GM12878 (cell line): Measurements from ENCODE around the gene SLC8B1. TPM values are rescaled to one million over a fixed set of nuclear protein-coding genes. Genes with fewer than 3 reads are reported as not detected.

ENCODE experiments used
- GATAD2B ChIP-seq: fragments of 450-650 bp; conservative IDR thresholded peaks from 2 replicates; pipeline ENCODE4 v1.6.1; 2017; ENCODE audit warnings: low read depth, mild to moderate bottlenecking, moderate library complexity
- HDAC2 ChIP-seq: fragments of 200-600 bp; sonication (generic); IDR thresholded peaks from 2 replicates; pipeline ENCODE4 v1.6.1; 2017
- MEF2A ChIP-seq: IDR thresholded peaks from 2 replicates; pipeline ENCODE4 v1.6.1; 2011; ENCODE audit warnings: low read depth, mild to moderate bottlenecking, low read length, moderate library complexity; ENCODE audit not compliant: insufficient read depth
- NFYA ChIP-seq: IDR thresholded peaks from 2 replicates; pipeline ENCODE4 v1.6.1; 2011; ENCODE audit warnings: low read depth, mild to moderate bottlenecking, low read length, improper control_type of control experiment, borderline replicate concordance
- NFYB ChIP-seq: IDR thresholded peaks from 2 replicates; pipeline ENCODE4 v1.6.1; 2011; ENCODE audit warnings: low read depth, mild to moderate bottlenecking, low read length, improper control_type of control experiment, moderate library complexity; ENCODE audit not compliant: insufficient read depth
- SIN3A ChIP-seq: IDR thresholded peaks from 2 replicates; pipeline ENCODE4 v1.6.1; 2012; ENCODE audit warnings: low read depth, low read length, improper control_type of control experiment
- polyA plus RNA-seq, 11 experiments: library from polyadenylated mRNA; depleted of rRNA in 4 of 11; unstranded in 6 of 11; stranded (reverse) in 5 of 11; fragments of >200 nt; fragmentation: Nextera tagmentation in 4 of 11; fragmentation: Illumina TruSeq in 1 of 11; extraction: Ambion mirVana in 4 of 11; extraction: Trizol in 1 of 11; gene quantifications; 1 replicate in 1 of 11; 2 replicates in 10 of 11; pipeline versions ENCODE4 v1.2.1 to v1.2.3, GENCODE V29; 2011 to 2016; ENCODE audit warnings: inconsistent platforms in 2 of 11, missing spikeins in 2 of 11, low read depth in 1 of 11
- total RNA-seq, 4 experiments: library from RNA; depleted of rRNA in 3 of 4; stranded (reverse); fragments of >200 nt in 3 of 4; fragmentation: Illumina TruSeq in 1 of 4; extraction: Trizol in 1 of 4; gene quantifications; 2 replicates each; pipeline versions ENCODE4 v1.2.1 to v1.2.3, GENCODE V29; 2013 to 2021
- TF ChIP-seq, protein P1 (sequence below): fragments of 450-650 bp; IDR thresholded peaks from 2 replicates; pipeline ENCODE4 v1.6.1; 2016; ENCODE audit warnings: mild to moderate bottlenecking, moderate library complexity, borderline replicate concordance
- TF ChIP-seq, protein P2 (sequence below): fragments of 450-650 bp; IDR thresholded peaks from 2 replicates; pipeline ENCODE4 v1.6.1; 2017; ENCODE audit warnings: antibody characterized with exemption, mild to moderate bottlenecking, moderate library complexity

Gene SLC8B1
- total and polyA plus RNA-seq, 10 of the 15 experiments (the other 5 are each of a cell fraction or from before 2014, with no cell fraction given): 0.18 to 12.3 (median 6.8) TPM

DNA sequence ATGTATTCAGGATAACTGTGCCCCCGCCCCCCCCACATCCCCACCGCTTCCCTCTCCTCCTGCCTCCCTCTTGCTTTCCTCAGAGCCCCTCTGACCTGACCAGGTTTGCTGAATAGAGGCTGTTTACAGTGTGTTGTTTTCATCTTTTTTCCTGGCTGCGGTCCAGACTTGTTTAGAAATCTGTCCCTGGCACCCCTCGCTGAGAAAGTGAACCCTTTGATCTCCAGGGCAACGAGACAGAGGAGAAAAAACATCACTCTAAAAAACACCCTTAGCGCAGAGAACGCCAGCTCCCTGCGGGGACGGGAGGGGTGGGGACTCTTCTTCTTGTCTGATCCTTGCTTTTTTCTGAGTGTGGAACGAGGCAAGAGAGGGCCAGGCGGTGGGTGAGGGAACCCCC, 46.3 kb upstream of the SLC8B1 start (continued):
- TF ChIP-seq, protein P1, sequence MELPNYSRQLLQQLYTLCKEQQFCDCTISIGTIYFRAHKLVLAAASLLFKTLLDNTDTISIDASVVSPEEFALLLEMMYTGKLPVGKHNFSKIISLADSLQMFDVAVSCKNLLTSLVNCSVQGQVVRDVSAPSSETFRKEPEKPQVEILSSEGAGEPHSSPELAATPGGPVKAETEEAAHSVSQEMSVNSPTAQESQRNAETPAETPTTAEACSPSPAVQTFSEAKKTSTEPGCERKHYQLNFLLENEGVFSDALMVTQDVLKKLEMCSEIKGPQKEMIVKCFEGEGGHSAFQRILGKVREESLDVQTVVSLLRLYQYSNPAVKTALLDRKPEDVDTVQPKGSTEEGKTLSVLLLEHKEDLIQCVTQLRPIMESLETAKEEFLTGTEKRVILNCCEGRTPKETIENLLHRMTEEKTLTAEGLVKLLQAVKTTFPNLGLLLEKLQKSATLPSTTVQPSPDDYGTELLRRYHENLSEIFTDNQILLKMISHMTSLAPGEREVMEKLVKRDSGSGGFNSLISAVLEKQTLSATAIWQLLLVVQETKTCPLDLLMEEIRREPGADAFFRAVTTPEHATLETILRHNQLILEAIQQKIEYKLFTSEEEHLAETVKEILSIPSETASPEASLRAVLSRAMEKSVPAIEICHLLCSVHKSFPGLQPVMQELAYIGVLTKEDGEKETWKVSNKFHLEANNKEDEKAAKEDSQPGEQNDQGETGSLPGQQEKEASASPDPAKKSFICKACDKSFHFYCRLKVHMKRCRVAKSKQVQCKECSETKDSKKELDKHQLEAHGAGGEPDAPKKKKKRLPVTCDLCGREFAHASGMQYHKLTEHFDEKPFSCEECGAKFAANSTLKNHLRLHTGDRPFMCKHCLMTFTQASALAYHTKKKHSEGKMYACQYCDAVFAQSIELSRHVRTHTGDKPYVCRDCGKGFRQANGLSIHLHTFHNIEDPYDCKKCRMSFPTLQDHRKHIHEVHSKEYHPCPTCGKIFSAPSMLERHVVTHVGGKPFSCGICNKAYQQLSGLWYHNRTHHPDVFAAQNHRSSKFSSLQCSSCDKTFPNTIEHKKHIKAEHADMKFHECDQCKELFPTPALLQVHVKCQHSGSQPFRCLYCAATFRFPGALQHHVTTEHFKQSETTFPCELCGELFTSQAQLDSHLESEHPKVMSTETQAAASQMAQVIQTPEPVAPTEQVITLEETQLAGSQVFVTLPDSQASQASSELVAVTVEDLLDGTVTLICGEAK: no peak
- TF ChIP-seq HDAC2 (no peak), SIN3A (no peak), NFYB (no peak), MEF2A (no peak), GATAD2B (no peak), NFYA (no peak)
- TF ChIP-seq, protein P2, sequence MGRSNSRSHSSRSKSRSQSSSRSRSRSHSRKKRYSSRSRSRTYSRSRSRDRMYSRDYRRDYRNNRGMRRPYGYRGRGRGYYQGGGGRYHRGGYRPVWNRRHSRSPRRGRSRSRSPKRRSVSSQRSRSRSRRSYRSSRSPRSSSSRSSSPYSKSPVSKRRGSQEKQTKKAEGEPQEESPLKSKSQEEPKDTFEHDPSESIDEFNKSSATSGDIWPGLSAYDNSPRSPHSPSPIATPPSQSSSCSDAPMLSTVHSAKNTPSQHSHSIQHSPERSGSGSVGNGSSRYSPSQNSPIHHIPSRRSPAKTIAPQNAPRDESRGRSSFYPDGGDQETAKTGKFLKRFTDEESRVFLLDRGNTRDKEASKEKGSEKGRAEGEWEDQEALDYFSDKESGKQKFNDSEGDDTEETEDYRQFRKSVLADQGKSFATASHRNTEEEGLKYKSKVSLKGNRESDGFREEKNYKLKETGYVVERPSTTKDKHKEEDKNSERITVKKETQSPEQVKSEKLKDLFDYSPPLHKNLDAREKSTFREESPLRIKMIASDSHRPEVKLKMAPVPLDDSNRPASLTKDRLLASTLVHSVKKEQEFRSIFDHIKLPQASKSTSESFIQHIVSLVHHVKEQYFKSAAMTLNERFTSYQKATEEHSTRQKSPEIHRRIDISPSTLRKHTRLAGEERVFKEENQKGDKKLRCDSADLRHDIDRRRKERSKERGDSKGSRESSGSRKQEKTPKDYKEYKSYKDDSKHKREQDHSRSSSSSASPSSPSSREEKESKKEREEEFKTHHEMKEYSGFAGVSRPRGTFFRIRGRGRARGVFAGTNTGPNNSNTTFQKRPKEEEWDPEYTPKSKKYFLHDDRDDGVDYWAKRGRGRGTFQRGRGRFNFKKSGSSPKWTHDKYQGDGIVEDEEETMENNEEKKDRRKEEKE: no peak
- TF ChIP-seq, all 136 proteins: peak for 0
